Measurements from ENCODE around the gene RASD1. TPM values are rescaled to one million over a fixed set of nuclear protein-coding genes. Genes with fewer than 3 reads are reported as not detected.

The RASD1 gene
- total and polyA plus RNA-seq, 4 donors = 0.89 to 46.7 (median 14.7) TPM

GRCh38 chr17:17533901-17534441 lies 37.8 kb upstream of the RASD1 start:
- TF ChIP-seq, protein P1, sequence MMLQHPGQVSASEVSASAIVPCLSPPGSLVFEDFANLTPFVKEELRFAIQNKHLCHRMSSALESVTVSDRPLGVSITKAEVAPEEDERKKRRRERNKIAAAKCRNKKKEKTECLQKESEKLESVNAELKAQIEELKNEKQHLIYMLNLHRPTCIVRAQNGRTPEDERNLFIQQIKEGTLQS (IDR thresholded peaks at IDR 0.05) = no peak
- TF ChIP-seq HNF4A (conservative IDR thresholded peaks at IDR 0.05) = peak; percentile 39 to 58
- TF ChIP-seq RAD21 (IDR thresholded peaks at IDR 0.05) = peak in 1 of 2 donors; percentile 8
- TF ChIP-seq SP1 (IDR thresholded peaks at IDR 0.05) = peak; percentile 64
- peak; percentile 11 for TF ChIP-seq FOXA1 (IDR thresholded peaks at IDR 0.05)
- peak; percentile 75 for TF ChIP-seq FOXA2 (IDR thresholded peaks at IDR 0.05)
- no peak for TF ChIP-seq EGR1 (IDR thresholded peaks at IDR 0.05; ENCODE audit: low read depth in 2 of 2)
- TF ChIP-seq JUND (IDR thresholded peaks at IDR 0.05) = peak in 1 of 2 donors; percentile 15
- peak; percentile 59 to 84 for TF ChIP-seq RXRA (IDR thresholded peaks at IDR 0.05)
- Histone ChIP-seq H3K27ac (ENCODE audit: low read depth in 1 of 2, low read length in 2 of 2) (peak overlapping the region; percentile 37 to 71), H3K9ac (ENCODE audit: low read depth in 1 of 2, low read length in 2 of 2) (no peak overlapping the region), H3K4me1 (ENCODE audit: control insufficient read depth in 4 of 4, insufficient read depth in 4 of 4, low read length in 3 of 4) (peaks cover 19 to 50% (median 35%) of the 10 kb centered on the region in 4 donors), H3K9me3 (ENCODE audit: control insufficient read depth in 4 of 4, low read length in 3 of 4) (no peaks in the 10 kb centered on the region), H3K36me3 (ENCODE audit: control insufficient read depth in 4 of 4, insufficient read depth in 3 of 4, low read depth in 1 of 4, low read length in 3 of 4) (no peaks in the 10 kb centered on the region), H3K27me3 (ENCODE audit: control insufficient read depth in 4 of 4, insufficient read depth in 4 of 4, low read length in 3 of 4) (no peaks in the 10 kb centered on the region), H3K4me3 (ENCODE audit: low read depth in 1 of 3, low read length in 3 of 3) (no peak overlapping the region)
- WGBS = 24% methylated on average over 3 of the region's 3 CpGs
- DNase-seq (ENCODE audit: low spot score) = no peak

GRCh38 chr17:17532991-17533390 lies 36.8 kb upstream of the RASD1 start:
- 39% methylated on average over 1 of the region's 1 CpG for WGBS

More at GRCh38 chr17:17532991-17533390, 36.8 kb upstream of the RASD1 start:
- no peak for DNase-seq (ENCODE audit: low spot score)
- no peak overlapping the region for H3K4me3 ChIP-seq (ENCODE audit: low read depth in 1 of 3, low read length in 3 of 3)
- H3K27ac ChIP-seq (ENCODE audit: low read depth in 1 of 2, low read length in 2 of 2) = peak overlapping the region; percentile 37 to 71
- no peaks in the 10 kb centered on the region for H3K27me3 ChIP-seq (ENCODE audit: control insufficient read depth in 4 of 4, insufficient read depth in 4 of 4, low read length in 3 of 4)
- no peaks in the 10 kb centered on the region for H3K36me3 ChIP-seq (ENCODE audit: control insufficient read depth in 4 of 4, insufficient read depth in 3 of 4, low read depth in 1 of 4, low read length in 3 of 4)
- H3K4me1 ChIP-seq (ENCODE audit: control insufficient read depth in 4 of 4, insufficient read depth in 4 of 4, low read length in 3 of 4) = peaks cover 24 to 54% (median 38%) of the 10 kb centered on the region in 4 donors
- TF ChIP-seq HNF4G (IDR thresholded peaks at IDR 0.05) (no peak), JUND (IDR thresholded peaks at IDR 0.05) (no peak), ZBTB33 (IDR thresholded peaks at IDR 0.05) (no peak), TAF1 (conservative IDR thresholded peaks at IDR 0.05) (no peak), FOXA1 (IDR thresholded peaks at IDR 0.05) (no peak), RAD21 (IDR thresholded peaks at IDR 0.05) (peak; percentile 31 to 34), YY1 (IDR thresholded peaks at IDR 0.05) (peak; percentile 82), SP1 (IDR thresholded peaks at IDR 0.05) (peak; percentile 77), RXRA (IDR thresholded peaks at IDR 0.05) (peak; percentile 56 to 81), NR2F2 (IDR thresholded peaks at IDR 0.05) (no peak), HNF4A (conservative IDR thresholded peaks at IDR 0.05) (peak; percentile 53 to 74), FOXA2 (IDR thresholded peaks at IDR 0.05) (peak; percentile 45), EGR1 (IDR thresholded peaks at IDR 0.05; ENCODE audit: low read depth in 2 of 2) (peak in 1 of 2 donors; percentile 19)
- TF ChIP-seq, protein P2, sequence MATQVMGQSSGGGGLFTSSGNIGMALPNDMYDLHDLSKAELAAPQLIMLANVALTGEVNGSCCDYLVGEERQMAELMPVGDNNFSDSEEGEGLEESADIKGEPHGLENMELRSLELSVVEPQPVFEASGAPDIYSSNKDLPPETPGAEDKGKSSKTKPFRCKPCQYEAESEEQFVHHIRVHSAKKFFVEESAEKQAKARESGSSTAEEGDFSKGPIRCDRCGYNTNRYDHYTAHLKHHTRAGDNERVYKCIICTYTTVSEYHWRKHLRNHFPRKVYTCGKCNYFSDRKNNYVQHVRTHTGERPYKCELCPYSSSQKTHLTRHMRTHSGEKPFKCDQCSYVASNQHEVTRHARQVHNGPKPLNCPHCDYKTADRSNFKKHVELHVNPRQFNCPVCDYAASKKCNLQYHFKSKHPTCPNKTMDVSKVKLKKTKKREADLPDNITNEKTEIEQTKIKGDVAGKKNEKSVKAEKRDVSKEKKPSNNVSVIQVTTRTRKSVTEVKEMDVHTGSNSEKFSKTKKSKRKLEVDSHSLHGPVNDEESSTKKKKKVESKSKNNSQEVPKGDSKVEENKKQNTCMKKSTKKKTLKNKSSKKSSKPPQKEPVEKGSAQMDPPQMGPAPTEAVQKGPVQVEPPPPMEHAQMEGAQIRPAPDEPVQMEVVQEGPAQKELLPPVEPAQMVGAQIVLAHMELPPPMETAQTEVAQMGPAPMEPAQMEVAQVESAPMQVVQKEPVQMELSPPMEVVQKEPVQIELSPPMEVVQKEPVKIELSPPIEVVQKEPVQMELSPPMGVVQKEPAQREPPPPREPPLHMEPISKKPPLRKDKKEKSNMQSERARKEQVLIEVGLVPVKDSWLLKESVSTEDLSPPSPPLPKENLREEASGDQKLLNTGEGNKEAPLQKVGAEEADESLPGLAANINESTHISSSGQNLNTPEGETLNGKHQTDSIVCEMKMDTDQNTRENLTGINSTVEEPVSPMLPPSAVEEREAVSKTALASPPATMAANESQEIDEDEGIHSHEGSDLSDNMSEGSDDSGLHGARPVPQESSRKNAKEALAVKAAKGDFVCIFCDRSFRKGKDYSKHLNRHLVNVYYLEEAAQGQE (IDR thresholded peaks at IDR 0.05) = no peak
- TF ChIP-seq, protein P1 (IDR thresholded peaks at IDR 0.05) = no peak
- TF ChIP-seq, protein P3, sequence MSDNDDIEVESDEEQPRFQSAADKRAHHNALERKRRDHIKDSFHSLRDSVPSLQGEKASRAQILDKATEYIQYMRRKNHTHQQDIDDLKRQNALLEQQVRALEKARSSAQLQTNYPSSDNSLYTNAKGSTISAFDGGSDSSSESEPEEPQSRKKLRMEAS (IDR thresholded peaks at IDR 0.05) = peak; percentile 39
- TF ChIP-seq, protein P4, sequence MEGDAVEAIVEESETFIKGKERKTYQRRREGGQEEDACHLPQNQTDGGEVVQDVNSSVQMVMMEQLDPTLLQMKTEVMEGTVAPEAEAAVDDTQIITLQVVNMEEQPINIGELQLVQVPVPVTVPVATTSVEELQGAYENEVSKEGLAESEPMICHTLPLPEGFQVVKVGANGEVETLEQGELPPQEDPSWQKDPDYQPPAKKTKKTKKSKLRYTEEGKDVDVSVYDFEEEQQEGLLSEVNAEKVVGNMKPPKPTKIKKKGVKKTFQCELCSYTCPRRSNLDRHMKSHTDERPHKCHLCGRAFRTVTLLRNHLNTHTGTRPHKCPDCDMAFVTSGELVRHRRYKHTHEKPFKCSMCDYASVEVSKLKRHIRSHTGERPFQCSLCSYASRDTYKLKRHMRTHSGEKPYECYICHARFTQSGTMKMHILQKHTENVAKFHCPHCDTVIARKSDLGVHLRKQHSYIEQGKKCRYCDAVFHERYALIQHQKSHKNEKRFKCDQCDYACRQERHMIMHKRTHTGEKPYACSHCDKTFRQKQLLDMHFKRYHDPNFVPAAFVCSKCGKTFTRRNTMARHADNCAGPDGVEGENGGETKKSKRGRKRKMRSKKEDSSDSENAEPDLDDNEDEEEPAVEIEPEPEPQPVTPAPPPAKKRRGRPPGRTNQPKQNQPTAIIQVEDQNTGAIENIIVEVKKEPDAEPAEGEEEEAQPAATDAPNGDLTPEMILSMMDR (IDR thresholded peaks at IDR 0.05; ENCODE audit: low read depth, low read length, missing input control) = no peak
- H3K9me3 ChIP-seq (ENCODE audit: control insufficient read depth in 4 of 4, low read length in 3 of 4) = no peaks in the 10 kb centered on the region
- H3K9ac ChIP-seq (ENCODE audit: low read depth in 1 of 2, low read length in 2 of 2) = peak overlapping the region in 1 of 2 donors; percentile 21

All from liver (tissue), 9 donors.